Neural progenitor cell (in vitro differentiated cells): ENCODE results near the gene CTSO. TPM values are rescaled to one million over a fixed set of nuclear protein-coding genes. Genes with fewer than 3 reads are reported as not detected.

ENCODE experiments used
- DNase-seq: peaks from one replicate; pipeline ENCODE4 v3.0.0-alpha.2; 2016; ENCODE audit warnings: low spot score
- H2AFZ ChIP-seq: fragments of 200-600 bp; sonication (generic); replicated peaks from 2 replicates; pipeline ENCODE4 v1.6.1; 2016; ENCODE audit warnings: antibody characterized with exemption
- H3F3A ChIP-seq: fragments of 200-600 bp; sonication (generic); 2 replicates; pipeline ENCODE4 v1.6.1; 2016; ENCODE audit warnings: antibody characterized with exemption, low read depth
- H3K27ac ChIP-seq: fragments of 200-600 bp; sonication (generic); 2 replicates; pipeline ENCODE4 v1.5.1; 2016; ENCODE audit warnings: mild to moderate bottlenecking
- H3K27me3 ChIP-seq: fragments of 200-600 bp; sonication (generic); 2 replicates; pipeline ENCODE4 v1.6.1; 2016; ENCODE audit warnings: mild to moderate bottlenecking, moderate library complexity
- H3K36me3 ChIP-seq: fragments of 200-600 bp; sonication (generic); 2 replicates; pipeline ENCODE4 v1.5.1; 2016
- H3K4me1 ChIP-seq: fragments of 200-600 bp; sonication (generic); 2 replicates; pipeline ENCODE4 v1.6.1; 2016; ENCODE audit warnings: mixed run types
- H3K4me2 ChIP-seq: fragments of 200-600 bp; sonication (generic); 2 replicates; pipeline ENCODE4 v1.6.1; 2016
- H3K4me3 ChIP-seq: fragments of 200-600 bp; sonication (generic); 2 replicates; pipeline ENCODE4 v1.5.1; 2016
- H3K79me2 ChIP-seq: fragments of 200-600 bp; sonication (generic); 2 replicates; pipeline ENCODE4 v1.6.1; 2016; ENCODE audit warnings: low read depth
- H3K9ac ChIP-seq: fragments of 200-600 bp; sonication (generic); 2 replicates; pipeline ENCODE4 v1.6.1; 2016
- H3K9me3 ChIP-seq: fragments of 200-600 bp; sonication (generic); 2 replicates; pipeline ENCODE4 v1.5.1; 2016; ENCODE audit warnings: low read depth
- H4K20me1 ChIP-seq: fragments of 200-600 bp; sonication (generic); 2 replicates; pipeline ENCODE4 v1.6.1; 2016; ENCODE audit warnings: low read depth
- H3K27ac Mint-ChIP-seq: 3 replicates; pipeline ENCODE4 v1.8.0; 2021; ENCODE audit warnings: mixed read lengths
- H3K27me3 Mint-ChIP-seq: 2 replicates; pipeline ENCODE4 v1.8.0; 2022; ENCODE audit warnings: low read depth, mild to moderate bottlenecking, inconsistent platforms, moderate library complexity, mixed read lengths; ENCODE audit not compliant: insufficient read depth
- H3K36me3 Mint-ChIP-seq: 3 replicates; pipeline ENCODE4 v1.8.0; 2021; ENCODE audit warnings: mixed read lengths
- H3K4me1 Mint-ChIP-seq: 3 replicates; pipeline ENCODE4 v1.8.0; 2021; ENCODE audit warnings: mixed read lengths
- H3K4me3 Mint-ChIP-seq: 3 replicates; pipeline ENCODE4 v1.8.0; 2021; ENCODE audit warnings: mild to moderate bottlenecking, moderate library complexity, mixed read lengths
- H3K9me3 Mint-ChIP-seq: 3 replicates; pipeline ENCODE4 v1.8.0; 2020; ENCODE audit warnings: mixed read lengths
- EZH2 ChIP-seq: fragments of 200-600 bp; sonication (generic); IDR thresholded peaks from 2 replicates; pipeline ENCODE4 v1.6.1; 2017; ENCODE audit warnings: antibody characterized with exemption, mild to moderate bottlenecking, moderate library complexity
- EZH2phosphoT487 ChIP-seq: fragments of 200-600 bp; sonication (generic); IDR thresholded peaks from 2 replicates; pipeline ENCODE4 v1.6.1; 2017; ENCODE audit warnings: antibody characterized with exemption
- total RNA-seq: library from RNA; depleted of rRNA; stranded (reverse); fragments of >200 nt; gene quantifications from 2 replicates; pipeline ENCODE4 v1.2.3, GENCODE V29; 2015; ENCODE audit warnings: low replicate concordance
- TF ChIP-seq, protein P1 (sequence below): fragments of 200-600 bp; sonication (generic); IDR thresholded peaks from 2 replicates; pipeline ENCODE4 v1.5.1; 2017; ENCODE audit warnings: antibody characterized with exemption, mild to moderate bottlenecking

CTSO gene
- total RNA-seq, 1 donor from 2014 or later, result 3.2 TPM

GRCh38 chr4:155883895-155884294, 69.8 kb downstream of the CTSO start:
- no peaks in the 10 kb centered on the region for H3K36me3 ChIP-seq
- no peak overlapping the region for H3K4me3 Mint-ChIP-seq
- H3K4me3 ChIP-seq, result no peak overlapping the region
- peaks cover 4% of the 10 kb centered on the region for H3K36me3 Mint-ChIP-seq
- no peaks in the 10 kb centered on the region for H3K27me3 ChIP-seq
- H3K27ac ChIP-seq, result no peak overlapping the region
- peaks cover 2% of the 10 kb centered on the region for H3K27me3 Mint-ChIP-seq
- no peak overlapping the region for H3K4me2 ChIP-seq
- H3K27ac Mint-ChIP-seq, result no peak overlapping the region
- DNase-seq, result no peak
- H4K20me1 ChIP-seq, result no peaks in the 10 kb centered on the region
- no peaks in the 10 kb centered on the region for H3K79me2 ChIP-seq
- no peaks in the 10 kb centered on the region for H3K4me1 ChIP-seq
- H3K9me3 Mint-ChIP-seq, result peaks cover 9% of the 10 kb centered on the region
- H2AFZ ChIP-seq, result no peak overlapping the region
- no peaks in the 10 kb centered on the region for H3K9me3 ChIP-seq
- no peaks in the 10 kb centered on the region for H3K4me1 Mint-ChIP-seq
- no peak overlapping the region for H3K9ac ChIP-seq
- no peaks in the 10 kb centered on the region for H3F3A ChIP-seq
- TF ChIP-seq, protein P1, sequence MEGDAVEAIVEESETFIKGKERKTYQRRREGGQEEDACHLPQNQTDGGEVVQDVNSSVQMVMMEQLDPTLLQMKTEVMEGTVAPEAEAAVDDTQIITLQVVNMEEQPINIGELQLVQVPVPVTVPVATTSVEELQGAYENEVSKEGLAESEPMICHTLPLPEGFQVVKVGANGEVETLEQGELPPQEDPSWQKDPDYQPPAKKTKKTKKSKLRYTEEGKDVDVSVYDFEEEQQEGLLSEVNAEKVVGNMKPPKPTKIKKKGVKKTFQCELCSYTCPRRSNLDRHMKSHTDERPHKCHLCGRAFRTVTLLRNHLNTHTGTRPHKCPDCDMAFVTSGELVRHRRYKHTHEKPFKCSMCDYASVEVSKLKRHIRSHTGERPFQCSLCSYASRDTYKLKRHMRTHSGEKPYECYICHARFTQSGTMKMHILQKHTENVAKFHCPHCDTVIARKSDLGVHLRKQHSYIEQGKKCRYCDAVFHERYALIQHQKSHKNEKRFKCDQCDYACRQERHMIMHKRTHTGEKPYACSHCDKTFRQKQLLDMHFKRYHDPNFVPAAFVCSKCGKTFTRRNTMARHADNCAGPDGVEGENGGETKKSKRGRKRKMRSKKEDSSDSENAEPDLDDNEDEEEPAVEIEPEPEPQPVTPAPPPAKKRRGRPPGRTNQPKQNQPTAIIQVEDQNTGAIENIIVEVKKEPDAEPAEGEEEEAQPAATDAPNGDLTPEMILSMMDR, result no peak
- TF ChIP-seq EZH2 (no peak), EZH2phosphoT487 (no peak)

- H3K79me2 ChIP-seq, result no peaks in the 10 kb centered on the region
- Mint-ChIP-seq H3K4me1 (no peaks in the 10 kb centered on the region), H3K27ac (no peak overlapping the region), H3K27me3 (peaks cover 5% of the 10 kb centered on the region), H3K36me3 (peaks cover 4% of the 10 kb centered on the region), H3K9me3 (peaks cover 9% of the 10 kb centered on the region), H3K4me3 (no peak overlapping the region)
- TF ChIP-seq, protein P1, result no peak
- no peak for TF ChIP-seq EZH2phosphoT487
- no peak for TF ChIP-seq EZH2
- H3F3A ChIP-seq, result no peaks in the 10 kb centered on the region
- no peak overlapping the region for H3K9ac ChIP-seq
- no peaks in the 10 kb centered on the region for H3K27me3 ChIP-seq
- H3K36me3 ChIP-seq, result no peaks in the 10 kb centered on the region
- DNase-seq, result no peak
- no peak overlapping the region for H3K4me3 ChIP-seq
- no peak overlapping the region for H2AFZ ChIP-seq
- H4K20me1 ChIP-seq, result no peaks in the 10 kb centered on the region
- H3K27ac ChIP-seq, result no peak overlapping the region
- H3K4me1 ChIP-seq, result no peaks in the 10 kb centered on the region
- H3K9me3 ChIP-seq, result no peaks in the 10 kb centered on the region
- H3K4me2 ChIP-seq, result no peak overlapping the region
These were observed 72.1 kb downstream of the CTSO start for GRCh38 chr4:155881555-155881954.

- Histone ChIP-seq H3K36me3 (no peaks in the 10 kb centered on the region), H3K4me3 (no peak overlapping the region), H4K20me1 (no peaks in the 10 kb centered on the region), H3K79me2 (no peaks in the 10 kb centered on the region), H3K9ac (no peak overlapping the region), H3K27ac (no peak overlapping the region), H3K4me2 (no peak overlapping the region), H2AFZ (no peak overlapping the region), H3K27me3 (no peaks in the 10 kb centered on the region), H3F3A (no peaks in the 10 kb centered on the region), H3K9me3 (peaks cover 3% of the 10 kb centered on the region), H3K4me1 (no peaks in the 10 kb centered on the region)
- Mint-ChIP-seq H3K4me1 (no peaks in the 10 kb centered on the region), H3K9me3 (peaks cover 9% of the 10 kb centered on the region), H3K4me3 (no peak overlapping the region), H3K27ac (no peak overlapping the region), H3K36me3 (peaks cover 4% of the 10 kb centered on the region), H3K27me3 (peaks cover 5% of the 10 kb centered on the region)
- no peak for DNase-seq
- TF ChIP-seq EZH2phosphoT487 (no peak), EZH2 (no peak)
- TF ChIP-seq, protein P1, result no peak
These were observed 73.9 kb downstream of the CTSO start for GRCh38 chr4:155879767-155880166.

GRCh38 chr4:155878611-155879010, 75.1 kb downstream of the CTSO start:
- no peak overlapping the region for H3K27ac ChIP-seq
- H3K4me3 Mint-ChIP-seq, result no peak overlapping the region
- H3K9me3 ChIP-seq, result peaks cover 3% of the 10 kb centered on the region
- H3K27me3 ChIP-seq, result no peaks in the 10 kb centered on the region
- H3K9ac ChIP-seq, result no peak overlapping the region
- H2AFZ ChIP-seq, result no peak overlapping the region
- H3K9me3 Mint-ChIP-seq, result peaks cover 4% of the 10 kb centered on the region
- H3K4me1 Mint-ChIP-seq, result no peaks in the 10 kb centered on the region
- H4K20me1 ChIP-seq, result no peaks in the 10 kb centered on the region
- no peaks in the 10 kb centered on the region for H3K36me3 ChIP-seq
- peaks cover 5% of the 10 kb centered on the region for H3K27me3 Mint-ChIP-seq
- no peak for DNase-seq
- peaks cover 2% of the 10 kb centered on the region for H3K36me3 Mint-ChIP-seq
- no peak for TF ChIP-seq EZH2
- H3K4me1 ChIP-seq, result no peaks in the 10 kb centered on the region
- H3K4me3 ChIP-seq, result no peak overlapping the region
- H3K4me2 ChIP-seq, result no peak overlapping the region
- no peaks in the 10 kb centered on the region for H3K79me2 ChIP-seq
- H3K27ac Mint-ChIP-seq, result no peak overlapping the region
- no peaks in the 10 kb centered on the region for H3F3A ChIP-seq
